Right forelimb (tissue), 1 donor: Measurements from ENCODE around the gene FANCD2.
"Not testable (repeated sequence)": the region's sequence is repeated elsewhere in the genome, so short reads cannot be mapped to it uniquely, and the experiment has no call there.

Source experiments
- DNase-seq: peaks from one replicate; pipeline ENCODE4 v3.0.0-alpha.2; 2018

Gene FANCD2

DNA sequence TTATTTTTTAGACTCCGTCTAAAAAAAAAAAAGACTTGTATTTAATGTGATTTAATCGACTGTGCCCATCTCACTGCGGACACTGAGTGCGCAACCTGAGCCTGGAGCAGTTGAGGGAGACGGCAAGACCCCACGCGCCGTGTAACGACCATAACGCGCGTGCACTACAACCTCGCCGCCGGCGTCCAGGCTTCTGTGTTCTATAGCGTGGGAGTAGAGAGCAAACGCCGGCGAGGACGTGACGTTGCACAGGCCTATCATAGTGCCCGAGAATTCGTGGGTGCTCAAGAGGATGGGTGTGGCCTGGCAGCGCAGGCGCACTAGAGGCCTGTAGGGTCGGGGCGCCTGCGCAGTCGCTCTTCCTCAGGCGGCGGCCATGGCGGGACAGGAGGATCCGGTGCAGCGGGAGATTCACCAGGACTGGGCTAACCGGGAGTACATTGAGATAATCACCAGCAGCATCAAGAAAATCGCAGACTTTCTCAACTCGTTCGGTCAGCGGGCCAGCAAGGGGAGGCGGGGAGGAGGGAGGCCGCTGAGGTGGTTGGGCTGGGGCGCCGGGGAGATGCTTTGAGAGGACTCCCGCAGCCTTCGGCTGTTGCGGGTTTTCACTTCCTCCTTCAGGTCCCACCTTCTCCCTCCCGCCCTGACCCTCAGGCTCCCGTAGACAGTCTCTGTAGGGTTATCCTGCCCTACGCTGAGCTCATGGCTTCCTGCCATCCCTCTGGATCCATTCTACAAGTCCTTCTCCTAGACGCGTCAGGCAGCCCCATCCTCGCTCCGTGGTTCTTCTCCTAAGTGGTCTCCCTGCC lies 89.3 kb downstream of the FANCD2 start, which contains the start of gene BRK1:
BRK1 (plus strand) TSS at position 350 of the 812 bp plus-strand sequence; CDS start at position 377, 27 bp downstream.
- peak; percentile 92 for DNase-seq

GRCh38 chr3:10116138-10116460 lies 89.9 kb downstream of the FANCD2 start:
- no peak for DNase-seq

GRCh38 chr3:10116928-10117327 lies 90.7 kb downstream of the FANCD2 start:
- DNase-seq = no peak

GRCh38 chr3:10119376-10119775 lies 93.1 kb downstream of the FANCD2 start:
- no peak for DNase-seq

DNA sequence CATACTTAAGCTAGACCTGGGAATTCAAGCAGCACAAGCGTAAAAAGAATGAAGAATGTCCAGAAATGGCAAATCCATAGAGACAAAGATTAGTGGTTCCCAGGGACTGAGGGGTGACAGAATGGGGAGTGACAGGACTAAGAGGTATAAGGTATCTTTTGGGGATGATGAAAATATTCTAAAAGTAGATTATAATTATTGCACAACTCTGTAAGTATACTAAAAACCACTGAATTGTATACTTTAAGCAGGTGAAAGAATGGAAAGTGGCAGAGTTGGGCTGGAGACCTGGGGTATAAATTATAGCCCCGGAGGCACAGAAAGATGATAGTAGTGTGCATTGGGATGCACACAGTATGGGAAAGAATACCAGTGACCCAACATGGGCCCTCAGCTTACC lies 94.8 kb downstream of the FANCD2 start:
- no peak for DNase-seq

GRCh38 chr3:10122724-10123123 lies 96.5 kb downstream of the FANCD2 start:
- no peak for DNase-seq

DNA sequence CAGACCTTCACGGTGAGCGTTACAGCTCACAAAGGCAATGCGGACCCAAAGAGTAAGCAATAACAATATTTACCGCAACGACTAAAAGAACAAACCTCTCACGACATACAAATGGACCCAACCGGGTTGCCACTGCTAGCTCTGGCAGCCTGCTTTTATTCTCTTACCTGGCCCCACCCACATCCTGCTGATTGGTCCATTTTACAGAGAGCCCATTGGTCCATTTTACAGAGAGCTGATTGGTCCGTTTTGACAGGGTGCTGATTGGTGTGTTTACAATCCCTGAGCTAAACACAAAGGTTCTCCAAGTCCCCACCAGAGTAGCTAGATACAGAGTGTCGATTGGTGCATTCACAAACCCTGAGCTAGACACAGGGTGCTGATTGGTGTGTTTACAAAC lies 109.6 kb downstream of the FANCD2 start:
- DNase-seq = not testable (repeated sequence)

GRCh38 chr3:10136426-10137005 lies 110.3 kb downstream of the FANCD2 start:
- no peak for DNase-seq

DNA sequence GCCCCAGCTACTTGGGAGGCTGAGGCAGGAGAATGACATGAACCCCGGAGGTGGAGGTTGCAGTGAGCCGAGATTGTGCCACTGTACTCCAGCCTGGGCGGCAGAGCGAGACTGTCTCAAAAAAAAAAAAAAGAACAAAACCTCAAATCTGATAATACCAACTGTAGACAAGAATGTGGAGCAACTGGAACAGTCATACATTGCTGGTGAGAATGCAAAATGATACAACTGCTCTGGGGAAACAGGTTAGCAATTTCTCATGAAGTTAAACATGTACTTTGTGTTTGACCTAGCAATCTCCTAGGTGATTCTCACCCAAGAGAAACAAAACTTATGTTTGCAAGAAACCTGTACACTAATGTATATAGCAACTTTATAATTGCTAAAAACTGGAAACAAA lies 110.9 kb downstream of the FANCD2 start:
- DNase-seq = no peak

- DNase-seq = no peak
Observed at GRCh38 chr3:10140996-10141546, 114.8 kb downstream of the FANCD2 start.

GRCh38 chr3:10142707-10143560 lies 116.7 kb downstream of the FANCD2 start:
- no peak for DNase-seq

DNA sequence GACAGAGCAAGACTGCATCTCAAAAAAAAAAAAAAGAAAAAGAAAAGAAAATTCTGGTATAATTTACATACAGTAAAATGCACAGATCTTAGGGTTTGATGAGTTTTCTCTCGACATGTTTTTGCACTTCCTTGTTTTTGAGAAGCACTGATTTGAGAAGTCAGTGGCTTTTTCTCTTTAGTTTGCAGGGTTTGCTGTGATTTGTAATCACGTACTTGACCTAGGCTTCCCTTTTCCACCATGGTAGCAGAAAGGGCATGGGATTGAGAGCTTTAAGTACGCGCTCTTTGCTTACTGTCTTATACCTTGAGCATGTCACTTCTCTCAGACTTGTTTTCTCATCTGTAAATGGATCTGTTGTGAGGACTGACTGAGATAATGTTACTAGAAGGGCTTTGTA lies 119.4 kb downstream of the FANCD2 start:
- no peak for DNase-seq

DNA sequence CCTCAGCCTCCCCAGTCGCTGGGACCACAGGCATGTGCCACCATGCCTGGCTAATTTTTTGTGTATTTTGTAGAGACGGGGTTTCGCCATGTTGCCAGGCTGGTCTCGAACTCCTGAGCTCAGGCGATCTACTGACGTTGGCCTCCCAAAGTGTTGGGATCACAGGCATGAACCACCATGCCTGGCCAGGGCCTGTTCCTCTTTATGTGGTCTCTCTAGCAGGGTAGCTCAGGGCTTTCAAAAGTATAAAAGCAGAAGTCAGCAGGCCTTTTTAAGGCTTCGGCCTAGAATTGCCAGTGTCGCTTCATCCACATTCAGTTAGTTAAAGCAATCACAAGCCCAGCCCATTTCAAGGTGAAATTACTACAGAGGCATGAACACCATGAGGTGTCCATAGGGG lies 123.0 kb downstream of the FANCD2 start:
- no peak for DNase-seq

- no peak for DNase-seq
Observed at GRCh38 chr3:10150987-10151386, 124.8 kb downstream of the FANCD2 start.
